ENCODE data around the gene LCE3D. TPM values are rescaled to one million over a fixed set of nuclear protein-coding genes. Genes with fewer than 3 reads are reported as not detected.
"Not testable (repeated sequence)": the region's sequence is repeated elsewhere in the genome, so short reads cannot be mapped to it uniquely, and the experiment has no call there.

Gene LCE3D, protein sequence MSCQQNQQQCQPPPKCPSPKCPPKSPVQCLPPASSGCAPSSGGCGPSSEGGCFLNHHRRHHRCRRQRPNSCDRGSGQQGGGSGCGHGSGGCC
- not detected for total RNA-seq
- long read RNA-seq, result 0 reads

DNA sequence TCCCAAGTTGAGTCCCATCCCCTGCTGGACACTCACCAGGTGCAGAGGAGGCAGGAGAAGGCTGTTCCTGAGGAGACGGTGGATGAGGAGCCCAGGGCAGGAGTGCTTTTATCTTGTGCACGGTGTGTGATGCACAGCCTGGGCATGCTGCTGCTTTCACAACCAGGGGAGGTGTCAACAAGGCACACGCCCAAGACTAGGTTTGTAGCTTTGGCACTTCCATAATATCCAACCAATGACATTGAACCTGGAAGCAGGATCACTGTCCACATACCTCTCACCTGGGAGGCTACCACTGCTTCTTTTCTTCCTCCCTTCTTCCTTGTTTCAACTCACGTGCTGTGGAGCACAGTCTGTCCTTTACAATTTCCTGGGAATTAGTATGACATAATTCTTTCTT lies at the start of gene LCE3D:
LCE3D (minus strand) TSS at position 84 of the 400 bp plus-strand sequence. CDS start 580 bp downstream, outside the sequence.
- ATAC-seq (no peak), DNase-seq (ENCODE audit: missing footprints) (no peak)
- intact Hi-C loops (cut with DNase I), result no loop called here

DNA sequence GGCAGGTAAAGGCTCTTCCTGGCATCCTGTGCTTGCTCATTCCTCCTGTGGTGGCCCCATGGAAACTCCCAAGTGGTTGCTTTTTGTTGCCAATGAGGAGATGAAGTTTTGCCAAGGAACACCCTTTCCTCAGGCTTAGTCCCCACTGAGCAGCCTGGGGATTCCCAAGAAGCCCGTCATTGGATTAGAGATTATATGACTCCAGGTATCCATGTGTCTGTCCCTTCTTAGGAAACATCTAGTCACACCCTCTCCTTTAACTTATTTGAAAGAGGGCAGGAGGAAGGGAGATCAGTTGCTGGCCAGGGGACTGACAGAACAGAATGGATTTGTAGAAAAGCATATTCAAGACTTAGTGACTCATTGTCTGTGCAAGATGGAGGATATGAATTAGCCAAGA lies 46.4 kb upstream of the LCE3D start:
- no peak for ATAC-seq
- no peak for DNase-seq (ENCODE audit: missing footprints)
- intact Hi-C loops (cut with DNase I), result no loop called here

GRCh38 chr1:152623203-152623844 lies 43.0 kb upstream of the LCE3D start:
- intact Hi-C loops (cut with DNase I), result no loop called here
- ATAC-seq (no peak), DNase-seq (ENCODE audit: missing footprints) (no peak)

- intact Hi-C loops (cut with DNase I), result no loop called here
- no peak for ATAC-seq
These were observed 42.5 kb upstream of the LCE3D start, which contains the start of gene LCE3A for GRCh38 chr1:152622803-152623202. Gene LCE3A, minus strand, starts transcription at chr1:152623103. Its CDS starts 0 bp downstream, at chr1:152623103.

DNA sequence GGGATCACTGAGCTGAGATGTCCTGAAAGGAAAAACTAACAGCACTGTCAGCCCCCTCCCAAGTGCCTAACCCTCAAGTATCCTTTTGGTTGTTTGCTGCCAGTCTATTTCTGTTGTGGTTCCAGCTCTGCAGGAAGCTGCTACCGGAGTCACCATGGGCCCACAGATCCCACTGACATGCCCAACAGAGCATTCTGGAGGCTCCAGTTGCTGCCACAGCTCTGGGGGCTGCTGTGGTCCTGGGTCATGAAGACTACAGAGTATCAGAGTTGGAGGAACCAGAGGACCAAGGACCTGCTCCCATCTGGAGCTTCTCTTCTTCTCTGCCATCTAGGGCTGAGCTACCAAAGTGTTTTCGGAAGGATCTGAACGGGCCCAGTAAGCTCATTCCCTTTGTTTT lies 41.7 kb upstream of the LCE3D start:
- ATAC-seq (no peak), DNase-seq (ENCODE audit: missing footprints) (no peak)
- intact Hi-C loops (cut with DNase I), result no loop called here

More at GRCh38 chr1:152622803-152623202, 42.5 kb upstream of the LCE3D start, which contains the start of gene LCE3A:
- no peak for DNase-seq (ENCODE audit: missing footprints)

GRCh38 chr1:152613511-152613910 lies 33.2 kb upstream of the LCE3D start, which contains the start of gene LCE3B:
Gene LCE3B, plus strand, starts transcription at chr1:152613811. Its CDS starts 0 bp downstream, at chr1:152613811.
- DNase-seq (ENCODE audit: missing footprints), result no peak
- no peak for ATAC-seq
- intact Hi-C loops (cut with DNase I), result no loop called here

- ATAC-seq (no peak), DNase-seq (ENCODE audit: missing footprints) (no peak)
- intact Hi-C loops (cut with DNase I), result no loop called here
These were observed 19.6 kb upstream of the LCE3D start, which contains the start of gene LCE3C for GRCh38 chr1:152599934-152600333. Gene LCE3C, plus strand, starts transcription at chr1:152600234. Its CDS starts 498 bp downstream, at chr1:152600732.

DNA sequence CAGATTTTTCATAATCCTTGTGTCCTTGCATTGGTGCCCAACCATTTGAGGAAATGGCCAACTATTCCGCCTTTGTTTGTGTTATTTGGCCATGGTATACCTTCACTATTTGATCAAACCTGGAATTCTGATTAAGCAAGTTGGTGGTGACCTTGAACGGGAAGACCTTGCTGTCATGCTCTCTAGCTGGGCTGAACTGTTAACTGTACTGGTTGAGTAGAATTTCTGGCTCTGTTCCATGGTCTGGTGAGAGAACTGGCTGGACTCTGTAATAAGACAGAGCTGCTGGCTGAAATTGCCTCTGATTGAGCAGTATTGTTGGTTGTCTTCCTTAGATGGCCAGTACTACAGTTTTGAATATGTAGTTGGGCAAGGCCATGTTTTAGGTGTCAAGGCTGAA lies 16.7 kb upstream of the LCE3D start:
- intact Hi-C loops (cut with DNase I), result no loop called here
- ATAC-seq (no peak), DNase-seq (ENCODE audit: missing footprints) (no peak)

- intact Hi-C loops (cut with DNase I), result no loop called here
- ATAC-seq, result no peak
- no peak for DNase-seq (ENCODE audit: missing footprints)
These were observed 5.3 kb upstream of the LCE3D start for GRCh38 chr1:152585586-152585985.

DNA sequence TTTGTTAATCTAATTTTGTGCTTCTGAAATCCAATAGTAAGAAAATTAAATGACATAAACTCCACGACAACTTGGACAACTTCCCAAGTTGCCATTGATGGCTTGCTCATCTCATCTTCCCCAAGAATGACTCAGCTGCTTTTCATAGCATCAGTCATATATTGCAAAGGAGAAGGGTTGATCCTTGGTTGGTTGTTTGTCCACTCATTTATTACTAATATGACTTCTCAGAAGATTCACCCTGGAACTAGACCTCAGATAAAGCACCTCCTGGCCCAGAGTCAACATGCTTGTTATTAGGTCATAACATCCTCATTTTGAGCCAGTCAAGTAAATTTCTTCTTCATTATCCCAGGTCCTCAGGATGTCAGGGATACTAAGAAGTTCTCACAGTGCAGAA lies 2.3 kb upstream of the LCE3D start:
- DNase-seq (ENCODE audit: missing footprints) (no peak), ATAC-seq (no peak)
- intact Hi-C loops (cut with DNase I), result no loop called here

DNA sequence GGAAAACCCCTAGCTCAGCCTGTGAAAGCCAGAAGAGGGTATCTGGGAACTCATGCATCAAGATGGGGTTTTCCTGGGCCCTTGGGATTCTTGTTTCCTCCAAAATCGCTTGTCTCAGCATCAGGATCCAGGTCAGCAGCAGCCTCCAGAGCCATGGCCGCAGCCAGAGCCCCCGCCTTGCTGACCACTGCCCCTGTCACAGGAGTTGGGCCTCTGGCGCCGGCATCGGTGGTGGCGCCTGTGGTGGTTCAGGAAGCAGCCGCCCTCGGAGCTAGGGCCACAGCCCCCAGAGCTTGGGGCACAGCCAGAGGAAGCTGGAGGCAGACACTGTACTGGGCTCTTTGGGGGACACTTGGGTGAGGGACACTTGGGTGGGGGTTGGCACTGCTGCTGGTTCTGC lies 790 bp downstream of the LCE3D start:
- intact Hi-C loops (cut with DNase I); DNase-seq (ENCODE audit: missing footprints); ATAC-seq: not testable (repeated sequence)

- ATAC-seq, result no peak
- DNase-seq (ENCODE audit: missing footprints), result no peak
- intact Hi-C loops (cut with DNase I), result no loop called here
These were observed 3.1 kb downstream of the LCE3D start for GRCh38 chr1:152577168-152577567.

- DNase-seq (ENCODE audit: missing footprints), result no peak
- intact Hi-C loops (cut with DNase I), result no loop called here
- ATAC-seq, result no peak
These were observed 13.6 kb downstream of the LCE3D start, which contains the start of gene LCE3E for GRCh38 chr1:152566681-152567080. Gene LCE3E, minus strand, starts transcription at chr1:152566780. Its CDS starts 572 bp downstream, at chr1:152566208.

DNA sequence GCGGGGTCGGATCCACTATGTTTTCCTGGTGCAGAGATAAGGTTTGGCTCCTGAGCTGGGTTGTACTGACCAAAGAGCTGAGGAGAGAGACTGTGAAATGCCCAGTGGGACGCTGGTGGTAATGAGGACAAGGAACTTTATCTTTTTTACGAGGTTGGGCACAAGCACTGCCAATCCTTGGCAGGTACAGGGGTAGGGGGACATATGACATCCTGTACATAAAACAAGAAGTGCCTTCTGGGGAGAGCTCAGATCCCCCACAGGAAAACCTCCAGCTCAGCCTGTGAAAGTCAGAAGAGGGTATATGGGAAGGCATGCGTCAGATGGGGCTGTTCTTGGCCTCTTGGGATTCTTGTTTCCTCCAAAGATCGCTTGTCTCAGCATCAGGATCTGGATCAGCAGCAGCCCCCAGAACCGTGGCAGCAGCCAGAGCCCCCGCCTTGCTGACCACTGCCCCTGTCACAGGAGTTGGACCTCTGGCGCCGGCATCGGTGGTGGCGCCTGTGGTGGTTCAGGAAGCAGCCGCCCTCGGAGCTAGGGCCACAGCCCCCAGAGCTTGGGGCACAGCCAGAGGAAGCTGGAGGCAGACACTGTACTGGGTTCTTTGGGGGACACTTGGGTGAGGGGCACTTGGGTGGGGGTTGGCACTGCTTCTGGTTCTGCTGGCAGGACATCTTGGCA lies 14.6 kb downstream of the LCE3D start:
- intact Hi-C loops (cut with DNase I), result no loop called here
- DNase-seq (ENCODE audit: missing footprints), result no peak
- no peak for ATAC-seq

GRCh38 chr1:152565115-152565514 lies 15.2 kb downstream of the LCE3D start:
- DNase-seq (ENCODE audit: missing footprints) (no peak), ATAC-seq (no peak)
- intact Hi-C loops (cut with DNase I), result no loop called here

- intact Hi-C loops (cut with DNase I); ATAC-seq; DNase-seq (ENCODE audit: missing footprints): not testable (repeated sequence)
These were observed 32.0 kb downstream of the LCE3D start for GRCh38 chr1:152548358-152548757.

GRCh38 chr1:152546704-152547103 lies 33.6 kb downstream of the LCE3D start:
- intact Hi-C loops (cut with DNase I), result no loop called here
- ATAC-seq, result no peak

DNA sequence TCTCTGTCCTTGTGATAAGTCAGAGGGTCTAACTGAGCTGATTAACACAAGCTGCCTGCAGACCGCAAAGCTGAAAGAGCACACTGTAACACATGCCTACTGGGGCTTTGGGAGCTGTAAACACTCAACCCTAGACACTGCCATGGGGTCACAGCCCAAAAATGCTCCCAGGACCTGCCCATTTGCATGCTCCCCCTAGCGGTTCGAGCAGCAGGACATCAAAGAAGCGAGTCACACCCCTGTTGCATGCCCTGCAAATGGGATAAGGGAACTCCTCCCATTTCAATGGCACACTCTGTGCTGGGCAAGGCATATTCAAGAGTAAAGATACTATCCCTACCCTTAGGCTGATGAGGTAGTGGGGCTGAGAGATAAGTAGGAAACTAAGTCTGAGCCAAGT lies 36.5 kb downstream of the LCE3D start:
- no peak for DNase-seq (ENCODE audit: missing footprints)
- intact Hi-C loops (cut with DNase I), result no loop called here
- no peak for ATAC-seq

More at GRCh38 chr1:152546704-152547103, 33.6 kb downstream of the LCE3D start:
- no peak for DNase-seq (ENCODE audit: missing footprints)

- DNase-seq (ENCODE audit: missing footprints), result no peak
- no peak for ATAC-seq
- intact Hi-C loops (cut with DNase I), result no loop called here
These were observed 40.4 kb downstream of the LCE3D start for GRCh38 chr1:152539901-152540300.

GRCh38 chr1:152537496-152537895 lies 42.8 kb downstream of the LCE3D start:
- intact Hi-C loops (cut with DNase I), result no loop called here
- no peak for DNase-seq (ENCODE audit: missing footprints)
- ATAC-seq, result no peak
